GM23248 (cell line): ENCODE data around the gene BRD1. TPM values are rescaled to one million over a fixed set of nuclear protein-coding genes. Genes with fewer than 3 reads are reported as not detected.

ENCODE experiments used
- DNase-seq: peaks from one replicate; pipeline ENCODE4 v3.0.0-alpha.2; 2015
- H2AFZ ChIP-seq: fragments of 200-600 bp; sonication (generic); 2 replicates; pipeline ENCODE4 v1.6.1; 2016; ENCODE audit warnings: antibody characterized with exemption
- H3F3A ChIP-seq: fragments of 200-600 bp; sonication (generic); 2 replicates; pipeline ENCODE4 v1.6.1; 2016; ENCODE audit warnings: mild to moderate bottlenecking, antibody characterized with exemption, mixed run types; ENCODE audit not compliant: insufficient read depth
- H3K27ac ChIP-seq: fragments of 200-600 bp; sonication (generic); 2 replicates; pipeline ENCODE4 v1.5.1; 2016; ENCODE audit warnings: mild to moderate bottlenecking
- H3K27me3 ChIP-seq: fragments of 200-600 bp; sonication (generic); replicated peaks from 2 replicates; pipeline ENCODE4 v1.6.1; 2016; ENCODE audit warnings: mild to moderate bottlenecking; ENCODE audit not compliant: insufficient read depth
- H3K36me3 ChIP-seq: fragments of 200-600 bp; sonication (generic); 2 replicates; pipeline ENCODE4 v1.6.1; 2016; ENCODE audit warnings: low read depth, mild to moderate bottlenecking
- H3K4me1 ChIP-seq: fragments of 200-600 bp; sonication (generic); 2 replicates; pipeline ENCODE4 v1.6.1; 2016; ENCODE audit warnings: mild to moderate bottlenecking; ENCODE audit not compliant: insufficient read depth
- H3K4me2 ChIP-seq: fragments of 200-600 bp; sonication (generic); one replicate; pipeline ENCODE4 v1.6.1; 2016; ENCODE audit warnings: mild to moderate bottlenecking; ENCODE audit not compliant: unreplicated experiment
- H3K4me3 ChIP-seq: fragments of 200-600 bp; sonication (generic); 2 replicates; pipeline ENCODE4 v1.5.1; 2016; ENCODE audit warnings: mild to moderate bottlenecking
- H3K79me2 ChIP-seq: fragments of 200-600 bp; sonication (generic); 2 replicates; pipeline ENCODE4 v1.6.1; 2016; ENCODE audit warnings: mild to moderate bottlenecking; ENCODE audit not compliant: insufficient read depth
- H3K9ac ChIP-seq: fragments of 200-600 bp; sonication (generic); 2 replicates; pipeline ENCODE4 v1.6.1; 2016; ENCODE audit warnings: mild to moderate bottlenecking
- H3K9me2 ChIP-seq: fragments of 200-600 bp; sonication (generic); 2 replicates; pipeline ENCODE4 v1.6.1; 2016; ENCODE audit warnings: mixed run types, mild to moderate bottlenecking, moderate library complexity; ENCODE audit not compliant: insufficient read depth
- H3K9me3 ChIP-seq: fragments of 200-600 bp; sonication (generic); one replicate; pipeline ENCODE4 v1.6.1; 2017; ENCODE audit warnings: low read depth
- H4K20me1 ChIP-seq: fragments of 200-600 bp; sonication (generic); 2 replicates; pipeline ENCODE4 v1.6.0; 2016; ENCODE audit not compliant: insufficient read depth
- EZH2 ChIP-seq: fragments of 200-600 bp; sonication (generic); IDR thresholded peaks from 2 replicates; pipeline ENCODE4 v1.6.1; 2018; ENCODE audit warnings: antibody characterized with exemption, mild to moderate bottlenecking; ENCODE audit not compliant: insufficient read depth, poor library complexity, severe bottlenecking
- EZH2phosphoT487 ChIP-seq: fragments of 200-600 bp; sonication (generic); IDR thresholded peaks from 2 replicates; pipeline ENCODE4 v1.6.1; 2018; ENCODE audit warnings: antibody characterized with exemption, moderate library complexity, mild to moderate bottlenecking, low read depth; ENCODE audit not compliant: insufficient read depth
- WGBS, 2 experiments: methylation state at CpG; one replicate each; pipeline ENCODE4 v1.1.6; 2015 to 2017; ENCODE audit warnings: low lambda C conversion rate in 2 of 2, low coverage in 1 of 2; ENCODE audit errors: missing lambda C conversion rate in 2 of 2; 5-methylcytosine and 5-hydroxymethylcytosine counted together
- in situ Hi-C: fragments of 300-500 bp; cut with MboI; formaldehyde crosslinking; loops from 2 replicates; pipeline ENCODE4 v1.15.0; 2020
- polyA plus RNA-seq: library from polyadenylated mRNA; unstranded; fragments of >200 nt; fragmentation: Nextera tagmentation; extraction: Ambion mirVana; gene quantifications from 2 replicates; pipeline ENCODE4 v1.2.1, GENCODE V29; 2016
- total RNA-seq: library from RNA; depleted of rRNA; stranded (reverse); fragments of >200 nt; shearing (Covaris generic); gene quantifications from 2 replicates; pipeline ENCODE4 v1.2.3, GENCODE V29; 2014

Gene BRD1
- total and polyA plus RNA-seq, 2 experiments from 2014 or later: 4.5 to 23.1 TPM

- H3K9me2 ChIP-seq: no peaks in the 10 kb centered on the region
- TF ChIP-seq EZH2 (no peak), EZH2phosphoT487 (no peak)
- 96% methylated on average over 29 of the region's 29 CpGs for WGBS, 2 experiments
- H3F3A ChIP-seq: no peaks in the 10 kb centered on the region
- no peaks in the 10 kb centered on the region for H3K4me1 ChIP-seq
- H3K9ac ChIP-seq: no peak overlapping the region
- in situ Hi-C loops: no loop called here
- H3K4me2 ChIP-seq: no peak overlapping the region
- H3K27ac ChIP-seq: no peak overlapping the region
- no peak for DNase-seq
- H3K4me3 ChIP-seq: no peak overlapping the region
- H3K36me3 ChIP-seq: peaks cover 4% of the 10 kb centered on the region; the same call in 1 of the 2 replicates
- no peak overlapping the region for H2AFZ ChIP-seq
- peaks cover 4% of the 10 kb centered on the region for H3K9me3 ChIP-seq
- H4K20me1 ChIP-seq: peaks cover 4% of the 10 kb centered on the region; the same call in 1 of the 2 replicates
- no peaks in the 10 kb centered on the region for H3K27me3 ChIP-seq
- H3K79me2 ChIP-seq: peaks cover 100% of the 10 kb centered on the region
Observed at GRCh38 chr22:49861642-49862495, 34.2 kb upstream of the BRD1 start.

- H3K27ac ChIP-seq: no peak overlapping the region
- DNase-seq: no peak
- H3K4me1 ChIP-seq: peaks cover 18% of the 10 kb centered on the region
- H3K36me3 ChIP-seq: no peaks in the 10 kb centered on the region
- TF ChIP-seq EZH2phosphoT487 (no peak), EZH2 (no peak)
- no peaks in the 10 kb centered on the region for H3K9me2 ChIP-seq
- in situ Hi-C loops: no loop called here
- no peaks in the 10 kb centered on the region for H3K27me3 ChIP-seq
- H2AFZ ChIP-seq: no peak overlapping the region
- no peak overlapping the region for H3K4me3 ChIP-seq
- H3K9me3 ChIP-seq: no peaks in the 10 kb centered on the region
- H4K20me1 ChIP-seq: peaks cover 2% of the 10 kb centered on the region; the same call in 1 of the 2 replicates
- peaks cover 10% of the 10 kb centered on the region for H3F3A ChIP-seq
- no peak overlapping the region for H3K4me2 ChIP-seq
- H3K9ac ChIP-seq: no peak overlapping the region
- 84 to 85% methylated on average over 14 of the region's 14 CpGs for WGBS, 2 experiments
- H3K79me2 ChIP-seq: peaks cover 97% of the 10 kb centered on the region
Observed at GRCh38 chr22:49858827-49859226, 31.2 kb upstream of the BRD1 start.

- Histone ChIP-seq H3K27ac (no peak overlapping the region), H4K20me1 (peaks cover 2% of the 10 kb centered on the region; the same call in 1 of the 2 replicates), H3K36me3 (no peaks in the 10 kb centered on the region), H3K9me3 (no peaks in the 10 kb centered on the region), H3F3A (peaks cover 10% of the 10 kb centered on the region), H3K4me1 (peaks cover 18% of the 10 kb centered on the region), H2AFZ (no peak overlapping the region), H3K9ac (no peak overlapping the region), H3K4me2 (no peak overlapping the region), H3K9me2 (no peaks in the 10 kb centered on the region), H3K79me2 (peaks cover 79% of the 10 kb centered on the region), H3K27me3 (no peaks in the 10 kb centered on the region), H3K4me3 (no peak overlapping the region)
- TF ChIP-seq EZH2phosphoT487 (no peak), EZH2 (no peak)
- DNase-seq: no peak
- in situ Hi-C loops: no loop called here
- WGBS, 2 experiments: 89 to 92% methylated on average over 23 to 30 of the region's 31 CpGs
Observed at GRCh38 chr22:49856766-49857618, 29.3 kb upstream of the BRD1 start.

GRCh38 chr22:49856343-49856742 is 28.7 kb upstream of the BRD1 start:
- DNase-seq: no peak
- Histone ChIP-seq H3K79me2 (peaks cover 72% of the 10 kb centered on the region), H3K36me3 (no peaks in the 10 kb centered on the region), H3K4me3 (no peak overlapping the region), H3K9me2 (no peaks in the 10 kb centered on the region), H3F3A (peaks cover 10% of the 10 kb centered on the region), H4K20me1 (peaks cover 2% of the 10 kb centered on the region; the same call in 1 of the 2 replicates), H3K9me3 (no peaks in the 10 kb centered on the region), H2AFZ (no peak overlapping the region), H3K4me1 (peaks cover 18% of the 10 kb centered on the region), H3K27me3 (no peaks in the 10 kb centered on the region), H3K4me2 (no peak overlapping the region), H3K27ac (no peak overlapping the region), H3K9ac (peak overlapping the region; percentile 89; the same call in 1 of the 2 replicates)
- WGBS, 2 experiments: 84 to 91% methylated on average over 12 to 22 of the region's 23 CpGs
- in situ Hi-C loops: no loop called here
- TF ChIP-seq EZH2 (no peak), EZH2phosphoT487 (no peak)
